ENCODE data around the gene TMEM126A. TPM values are rescaled to one million over a fixed set of nuclear protein-coding genes. Genes with fewer than 3 reads are reported as not detected.

Gene TMEM126A
- total and polyA plus RNA-seq, 2 of the 13 experiments (the other 11 are each of a cell fraction or from before 2014, with no cell fraction given): 59.5 to 66.9 TPM

DNA sequence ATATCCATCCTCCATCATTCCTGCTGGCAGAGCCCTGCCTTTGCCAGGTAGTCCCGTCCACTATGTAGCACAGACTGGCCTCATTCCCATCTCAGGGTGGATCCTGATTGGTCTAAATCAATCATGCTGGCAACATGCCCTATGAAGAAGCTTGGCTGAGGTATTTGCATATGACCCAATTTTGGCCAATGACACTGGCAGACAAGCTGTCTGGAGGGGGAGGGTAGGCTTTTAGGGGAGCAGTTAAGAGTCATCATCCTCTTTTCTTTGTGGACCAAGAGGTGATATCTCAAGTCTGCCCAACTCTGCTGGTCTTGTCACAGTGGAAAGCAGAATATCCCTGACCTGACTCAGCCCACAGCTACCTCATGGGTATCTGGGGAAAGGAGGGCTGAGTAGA, 33.1 kb downstream of the TMEM126A start:
- no peaks in the 10 kb centered on the region for H3K79me2 ChIP-seq (ENCODE audit: insufficient read depth, low read length)
- H3K4me3 ChIP-seq (replicated peaks in 1 of 3; ENCODE audit: insufficient read depth in 1 of 3, low read depth in 2 of 3, low read length in 3 of 3): no peak overlapping the region
- no peak overlapping the region for H2AFZ ChIP-seq (ENCODE audit: low read length)
- ATAC-seq: no peak
- H3K27ac ChIP-seq (ENCODE audit: extremely low read length, insufficient read depth, low read length): no peak overlapping the region
- no TSS peak for BruUV-seq (replicated peaks)
- no peak for TF ChIP-seq MAF1 (CRISPR knock-in tag; IDR thresholded peaks at IDR 0.05; ENCODE audit: borderline replicate concordance)
- no peak for TF ChIP-seq NFKBIZ (CRISPR knock-in tag; IDR thresholded peaks at IDR 0.05)
- no peak for TF ChIP-seq ZZZ3 (CRISPR knock-in tag; IDR thresholded peaks at IDR 0.05; ENCODE audit: borderline replicate concordance)
- TF ChIP-seq, protein P1, sequence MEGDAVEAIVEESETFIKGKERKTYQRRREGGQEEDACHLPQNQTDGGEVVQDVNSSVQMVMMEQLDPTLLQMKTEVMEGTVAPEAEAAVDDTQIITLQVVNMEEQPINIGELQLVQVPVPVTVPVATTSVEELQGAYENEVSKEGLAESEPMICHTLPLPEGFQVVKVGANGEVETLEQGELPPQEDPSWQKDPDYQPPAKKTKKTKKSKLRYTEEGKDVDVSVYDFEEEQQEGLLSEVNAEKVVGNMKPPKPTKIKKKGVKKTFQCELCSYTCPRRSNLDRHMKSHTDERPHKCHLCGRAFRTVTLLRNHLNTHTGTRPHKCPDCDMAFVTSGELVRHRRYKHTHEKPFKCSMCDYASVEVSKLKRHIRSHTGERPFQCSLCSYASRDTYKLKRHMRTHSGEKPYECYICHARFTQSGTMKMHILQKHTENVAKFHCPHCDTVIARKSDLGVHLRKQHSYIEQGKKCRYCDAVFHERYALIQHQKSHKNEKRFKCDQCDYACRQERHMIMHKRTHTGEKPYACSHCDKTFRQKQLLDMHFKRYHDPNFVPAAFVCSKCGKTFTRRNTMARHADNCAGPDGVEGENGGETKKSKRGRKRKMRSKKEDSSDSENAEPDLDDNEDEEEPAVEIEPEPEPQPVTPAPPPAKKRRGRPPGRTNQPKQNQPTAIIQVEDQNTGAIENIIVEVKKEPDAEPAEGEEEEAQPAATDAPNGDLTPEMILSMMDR (CRISPR knock-in tag; IDR thresholded peaks at IDR 0.05): no peak
- TF ChIP-seq JDP2 (CRISPR knock-in tag; IDR thresholded peaks at IDR 0.05; ENCODE audit: borderline replicate concordance): no peak
- no peak for TF ChIP-seq ZSCAN21 (CRISPR knock-in tag; IDR thresholded peaks at IDR 0.05; ENCODE audit: borderline replicate concordance)
- no peak for TF ChIP-seq TFDP1 (CRISPR knock-in tag; IDR thresholded peaks at IDR 0.05; ENCODE audit: borderline replicate concordance)
- TF ChIP-seq, protein P2, sequence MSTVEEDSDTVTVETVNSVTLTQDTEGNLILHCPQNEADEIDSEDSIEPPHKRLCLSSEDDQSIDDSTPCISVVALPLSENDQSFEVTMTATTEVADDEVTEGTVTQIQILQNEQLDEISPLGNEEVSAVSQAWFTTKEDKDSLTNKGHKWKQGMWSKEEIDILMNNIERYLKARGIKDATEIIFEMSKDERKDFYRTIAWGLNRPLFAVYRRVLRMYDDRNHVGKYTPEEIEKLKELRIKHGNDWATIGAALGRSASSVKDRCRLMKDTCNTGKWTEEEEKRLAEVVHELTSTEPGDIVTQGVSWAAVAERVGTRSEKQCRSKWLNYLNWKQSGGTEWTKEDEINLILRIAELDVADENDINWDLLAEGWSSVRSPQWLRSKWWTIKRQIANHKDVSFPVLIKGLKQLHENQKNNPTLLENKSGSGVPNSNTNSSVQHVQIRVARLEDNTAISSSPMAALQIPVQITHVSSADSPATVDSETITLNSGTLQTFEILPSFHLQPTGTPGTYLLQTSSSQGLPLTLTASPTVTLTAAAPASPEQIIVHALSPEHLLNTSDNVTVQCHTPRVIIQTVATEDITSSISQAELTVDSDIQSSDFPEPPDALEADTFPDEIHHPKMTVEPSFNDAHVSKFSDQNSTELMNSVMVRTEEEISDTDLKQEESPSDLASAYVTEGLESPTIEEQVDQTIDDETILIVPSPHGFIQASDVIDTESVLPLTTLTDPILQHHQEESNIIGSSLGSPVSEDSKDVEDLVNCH (CRISPR knock-in tag; IDR thresholded peaks at IDR 0.05): no peak
- TF ChIP-seq MYPOP (CRISPR knock-in tag; IDR thresholded peaks at IDR 0.05): no peak
- no peak for TF ChIP-seq ZNF136 (CRISPR knock-in tag; IDR thresholded peaks at IDR 0.05; ENCODE audit: low read depth)
- intact Hi-C loops (cut with micrococcal nuclease; ENCODE audit: unreplicated experiment): no loop called here
- POLR2A ChIA-PET: interaction anchor here (0.9 kb wide), 1 partner anchor 16 kb away, joined by 4 read pairs; the partner anchor contains the start of gene CREBZF
- peaks cover 0 to 10% of the 10 kb centered on the region in 2 experiments; a peak in 1 of 5 replicates for H3K27me3 ChIP-seq (ENCODE audit: control insufficient read depth in 1 of 2, insufficient read depth in 2 of 2, low read length in 2 of 2)
- H3K36me3 ChIP-seq (replicated peaks in 1 of 2; ENCODE audit: control insufficient read depth in 1 of 2, insufficient read depth in 2 of 2, low read length in 2 of 2): no peaks in the 10 kb centered on the region
- H3K9ac ChIP-seq (ENCODE audit: insufficient read depth, low read depth, low read length): no peak overlapping the region
- H3K4me2 ChIP-seq (ENCODE audit: low read depth, low read length): no peak overlapping the region
- no peak for FAIRE-seq
- WGBS (ENCODE audit: low lambda C conversion rate): 15% methylated on average over 1 of the region's 1 CpG
- H4K20me1 ChIP-seq (ENCODE audit: insufficient read depth, low read length): no peaks in the 10 kb centered on the region
- peaks cover 26% of the 10 kb centered on the region; the same call in 1 of the 2 replicates for H3K4me1 ChIP-seq (ENCODE audit: insufficient read depth, low read length)
- no peak for DNase-seq (ENCODE audit: low spot score)
- H3K9me3 ChIP-seq (ENCODE audit: low read length): no peaks in the 10 kb centered on the region
- in situ Hi-C loops (cut with HindIII; ENCODE audit: extremely low pct_ligation_motif_present, low pct_unique_long_range_greater_than_20kb): no loop called here
- CTCF ChIA-PET (ENCODE audit: low intra/inter-chr PET ratio, low total read pairs): no interaction called here

Measured in HepG2 (cell line).